HCT116 (cell line): ENCODE data around the gene HCN1.

Source experiments
- EZH2 ChIP-seq: fragments of 200-600 bp; sonication (generic); IDR thresholded peaks from 2 replicates; pipeline ENCODE4 v1.6.1; 2017; ENCODE audit warnings: antibody characterized with exemption, mixed run types
- POLR2AphosphoS5 ChIP-seq: IDR thresholded peaks from 2 replicates; pipeline ENCODE4 v1.6.1; 2011; ENCODE audit warnings: mild to moderate bottlenecking, low read depth, low read length, moderate library complexity
- RAD21 ChIP-seq: IDR thresholded peaks from 2 replicates; pipeline ENCODE4 v1.6.1; 2012; ENCODE audit warnings: low read depth, mild to moderate bottlenecking
- TF ChIP-seq, protein P1 (sequence below), 3 experiments: fragments of 200-600 bp in 1 of 3; sonication (generic) in 1 of 3; IDR thresholded peaks in 2 of 3; conservative IDR thresholded peaks in 1 of 3; 2 replicates each; pipeline ENCODE4 v1.5.1; 2012 to 2017; ENCODE audit warnings: low read depth in 2 of 3, low read length in 2 of 3, antibody characterized with exemption in 1 of 3, borderline replicate concordance in 1 of 3, control low read depth in 1 of 3, mild to moderate bottlenecking in 1 of 3, mixed read lengths in 1 of 3, mixed run types in 1 of 3, moderate library complexity in 1 of 3; ENCODE audit not compliant: insufficient read depth in 1 of 3
- TF ChIP-seq, protein P2 (sequence below): IDR thresholded peaks from 2 replicates; pipeline ENCODE4 v1.6.1; 2012; ENCODE audit warnings: low read depth

DNA sequence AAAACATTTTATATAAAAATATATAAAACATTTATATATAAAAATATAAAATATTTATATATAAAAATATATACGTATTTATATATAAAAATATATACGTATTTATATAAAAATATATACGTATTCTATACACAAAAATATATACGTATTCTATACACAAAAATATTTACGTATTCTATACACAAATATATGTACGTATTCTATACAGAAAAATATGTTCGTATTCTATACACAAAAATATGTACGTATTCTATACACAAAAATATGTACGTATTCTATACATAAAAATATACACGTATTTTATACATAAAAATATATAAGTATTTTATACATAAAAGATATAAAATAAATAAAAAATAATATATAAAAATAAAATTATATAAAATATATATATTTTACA, 323.6 kb downstream of the HCN1 start:
- no peak for TF ChIP-seq RAD21
- TF ChIP-seq, protein P1, sequence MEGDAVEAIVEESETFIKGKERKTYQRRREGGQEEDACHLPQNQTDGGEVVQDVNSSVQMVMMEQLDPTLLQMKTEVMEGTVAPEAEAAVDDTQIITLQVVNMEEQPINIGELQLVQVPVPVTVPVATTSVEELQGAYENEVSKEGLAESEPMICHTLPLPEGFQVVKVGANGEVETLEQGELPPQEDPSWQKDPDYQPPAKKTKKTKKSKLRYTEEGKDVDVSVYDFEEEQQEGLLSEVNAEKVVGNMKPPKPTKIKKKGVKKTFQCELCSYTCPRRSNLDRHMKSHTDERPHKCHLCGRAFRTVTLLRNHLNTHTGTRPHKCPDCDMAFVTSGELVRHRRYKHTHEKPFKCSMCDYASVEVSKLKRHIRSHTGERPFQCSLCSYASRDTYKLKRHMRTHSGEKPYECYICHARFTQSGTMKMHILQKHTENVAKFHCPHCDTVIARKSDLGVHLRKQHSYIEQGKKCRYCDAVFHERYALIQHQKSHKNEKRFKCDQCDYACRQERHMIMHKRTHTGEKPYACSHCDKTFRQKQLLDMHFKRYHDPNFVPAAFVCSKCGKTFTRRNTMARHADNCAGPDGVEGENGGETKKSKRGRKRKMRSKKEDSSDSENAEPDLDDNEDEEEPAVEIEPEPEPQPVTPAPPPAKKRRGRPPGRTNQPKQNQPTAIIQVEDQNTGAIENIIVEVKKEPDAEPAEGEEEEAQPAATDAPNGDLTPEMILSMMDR (IDR thresholded peaks at IDR 0.05 in 2 of 3, conservative IDR thresholded peaks at IDR 0.05 in 1 of 3; ENCODE audit: borderline replicate concordance in 1 of 3, insufficient read depth in 1 of 3, low read depth in 2 of 3, low read length in 2 of 3): no peak
- TF ChIP-seq EZH2: no peak
- TF ChIP-seq, protein P2, sequence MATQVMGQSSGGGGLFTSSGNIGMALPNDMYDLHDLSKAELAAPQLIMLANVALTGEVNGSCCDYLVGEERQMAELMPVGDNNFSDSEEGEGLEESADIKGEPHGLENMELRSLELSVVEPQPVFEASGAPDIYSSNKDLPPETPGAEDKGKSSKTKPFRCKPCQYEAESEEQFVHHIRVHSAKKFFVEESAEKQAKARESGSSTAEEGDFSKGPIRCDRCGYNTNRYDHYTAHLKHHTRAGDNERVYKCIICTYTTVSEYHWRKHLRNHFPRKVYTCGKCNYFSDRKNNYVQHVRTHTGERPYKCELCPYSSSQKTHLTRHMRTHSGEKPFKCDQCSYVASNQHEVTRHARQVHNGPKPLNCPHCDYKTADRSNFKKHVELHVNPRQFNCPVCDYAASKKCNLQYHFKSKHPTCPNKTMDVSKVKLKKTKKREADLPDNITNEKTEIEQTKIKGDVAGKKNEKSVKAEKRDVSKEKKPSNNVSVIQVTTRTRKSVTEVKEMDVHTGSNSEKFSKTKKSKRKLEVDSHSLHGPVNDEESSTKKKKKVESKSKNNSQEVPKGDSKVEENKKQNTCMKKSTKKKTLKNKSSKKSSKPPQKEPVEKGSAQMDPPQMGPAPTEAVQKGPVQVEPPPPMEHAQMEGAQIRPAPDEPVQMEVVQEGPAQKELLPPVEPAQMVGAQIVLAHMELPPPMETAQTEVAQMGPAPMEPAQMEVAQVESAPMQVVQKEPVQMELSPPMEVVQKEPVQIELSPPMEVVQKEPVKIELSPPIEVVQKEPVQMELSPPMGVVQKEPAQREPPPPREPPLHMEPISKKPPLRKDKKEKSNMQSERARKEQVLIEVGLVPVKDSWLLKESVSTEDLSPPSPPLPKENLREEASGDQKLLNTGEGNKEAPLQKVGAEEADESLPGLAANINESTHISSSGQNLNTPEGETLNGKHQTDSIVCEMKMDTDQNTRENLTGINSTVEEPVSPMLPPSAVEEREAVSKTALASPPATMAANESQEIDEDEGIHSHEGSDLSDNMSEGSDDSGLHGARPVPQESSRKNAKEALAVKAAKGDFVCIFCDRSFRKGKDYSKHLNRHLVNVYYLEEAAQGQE: no peak
- TF ChIP-seq POLR2AphosphoS5: no peak
